ENCODE measurements around the gene GTSE1. TPM values are rescaled to one million over a fixed set of nuclear protein-coding genes. Genes with fewer than 3 reads are reported as not detected.

Gene GTSE1
- total and polyA plus RNA-seq, 4 donors, result 1.0 to 2.3 (median 1.2) TPM

DNA sequence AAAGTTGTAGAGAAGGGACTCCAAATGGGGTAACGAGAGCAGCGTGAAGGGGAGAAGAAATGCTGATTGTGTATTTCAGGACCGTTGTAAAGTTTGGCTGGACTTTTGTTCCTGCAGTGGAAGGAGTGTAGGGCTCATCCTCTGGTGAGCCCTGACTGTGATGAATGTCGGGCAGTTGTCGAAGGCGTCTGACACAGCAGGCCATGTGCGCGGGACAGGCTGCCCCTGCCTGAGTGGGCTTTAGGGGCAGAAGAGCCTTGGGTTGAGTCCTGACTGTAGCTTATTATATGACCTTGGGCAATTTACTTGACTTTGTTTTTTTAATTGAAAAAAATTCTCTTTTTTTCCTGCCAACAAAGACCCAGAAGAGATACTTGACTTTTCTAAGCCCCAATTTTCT is 42.0 kb downstream of the GTSE1 start:
- no peak for DNase-seq
- no peak overlapping the region for H3K4me3 ChIP-seq

DNA sequence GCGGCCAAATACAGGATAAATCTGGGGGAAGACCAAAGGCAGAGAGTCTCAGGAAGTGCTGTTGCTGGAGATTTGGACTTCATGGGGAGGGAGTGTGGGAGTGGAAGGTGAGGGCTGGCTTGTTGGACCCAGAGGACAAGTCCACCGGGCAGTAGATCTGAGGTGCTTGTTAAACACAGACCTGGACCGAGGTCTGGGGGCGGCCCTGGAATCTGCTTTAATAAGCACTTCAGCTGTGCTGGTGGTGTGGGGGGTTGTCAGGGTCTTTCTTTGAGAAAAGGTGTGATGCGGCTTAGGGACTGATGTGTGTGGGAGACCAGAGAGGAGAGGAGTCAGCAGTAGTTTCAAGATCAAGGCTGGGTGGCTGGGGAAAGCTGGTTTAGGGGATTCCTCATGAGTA is 43.3 kb downstream of the GTSE1 start:
- Histone ChIP-seq H3K4me3 (no peak overlapping the region), H3K9me3 (ENCODE audit: control insufficient read depth in 4 of 4, insufficient read depth in 3 of 4, low read length in 3 of 4) (no peaks in the 10 kb centered on the region), H3K9ac (ENCODE audit: insufficient read depth in 1 of 2, low read length in 2 of 2) (no peak overlapping the region), H3K36me3 (ENCODE audit: control insufficient read depth in 4 of 4, insufficient read depth in 4 of 4, low read length in 4 of 4) (peaks cover 13 to 40% (median 33%) of the 10 kb centered on the region in 4 donors), H3K4me1 (ENCODE audit: control insufficient read depth in 5 of 5, insufficient read depth in 5 of 5, low read length in 5 of 5) (peaks cover 4 to 10% (median 6%) of the 10 kb centered on the region in 5 donors), H3K27me3 (ENCODE audit: control insufficient read depth in 3 of 3, insufficient read depth in 3 of 3, low read length in 2 of 3) (no peaks in the 10 kb centered on the region), H3K27ac (ENCODE audit: low read depth in 1 of 2, low read length in 1 of 2) (no peak overlapping the region)
- no peak for ATAC-seq (ENCODE audit: insufficient read depth, low FRiP score)
- TF ChIP-seq, protein P1, sequence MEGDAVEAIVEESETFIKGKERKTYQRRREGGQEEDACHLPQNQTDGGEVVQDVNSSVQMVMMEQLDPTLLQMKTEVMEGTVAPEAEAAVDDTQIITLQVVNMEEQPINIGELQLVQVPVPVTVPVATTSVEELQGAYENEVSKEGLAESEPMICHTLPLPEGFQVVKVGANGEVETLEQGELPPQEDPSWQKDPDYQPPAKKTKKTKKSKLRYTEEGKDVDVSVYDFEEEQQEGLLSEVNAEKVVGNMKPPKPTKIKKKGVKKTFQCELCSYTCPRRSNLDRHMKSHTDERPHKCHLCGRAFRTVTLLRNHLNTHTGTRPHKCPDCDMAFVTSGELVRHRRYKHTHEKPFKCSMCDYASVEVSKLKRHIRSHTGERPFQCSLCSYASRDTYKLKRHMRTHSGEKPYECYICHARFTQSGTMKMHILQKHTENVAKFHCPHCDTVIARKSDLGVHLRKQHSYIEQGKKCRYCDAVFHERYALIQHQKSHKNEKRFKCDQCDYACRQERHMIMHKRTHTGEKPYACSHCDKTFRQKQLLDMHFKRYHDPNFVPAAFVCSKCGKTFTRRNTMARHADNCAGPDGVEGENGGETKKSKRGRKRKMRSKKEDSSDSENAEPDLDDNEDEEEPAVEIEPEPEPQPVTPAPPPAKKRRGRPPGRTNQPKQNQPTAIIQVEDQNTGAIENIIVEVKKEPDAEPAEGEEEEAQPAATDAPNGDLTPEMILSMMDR (IDR thresholded peaks at IDR 0.05; ENCODE audit: control extremely low read depth, extremely low read depth), result no peak
- DNase-seq, result no peak
- WGBS, 2 donors, result 95 to 97% methylated on average over 5 of the region's 5 CpGs

More for the DNA sequence above, 42.0 kb downstream of the GTSE1 start:
- Histone ChIP-seq H3K27me3 (ENCODE audit: control insufficient read depth in 3 of 3, insufficient read depth in 3 of 3, low read length in 2 of 3) (no peaks in the 10 kb centered on the region), H3K4me1 (ENCODE audit: control insufficient read depth in 5 of 5, insufficient read depth in 5 of 5, low read length in 5 of 5) (peaks cover 4 to 10% (median 6%) of the 10 kb centered on the region in 5 donors), H3K9me3 (ENCODE audit: control insufficient read depth in 4 of 4, insufficient read depth in 3 of 4, low read length in 3 of 4) (no peaks in the 10 kb centered on the region), H3K36me3 (ENCODE audit: control insufficient read depth in 4 of 4, insufficient read depth in 4 of 4, low read length in 4 of 4) (peaks cover 10 to 31% (median 22%) of the 10 kb centered on the region in 4 donors), H3K27ac (ENCODE audit: low read depth in 1 of 2, low read length in 1 of 2) (no peak overlapping the region), H3K9ac (ENCODE audit: insufficient read depth in 1 of 2, low read length in 2 of 2) (no peak overlapping the region)
- WGBS, 2 donors, result 94 to 96% methylated on average over 8 of the region's 8 CpGs
- TF ChIP-seq, protein P1 (IDR thresholded peaks at IDR 0.05; ENCODE audit: control extremely low read depth, extremely low read depth), result no peak
- ATAC-seq (ENCODE audit: insufficient read depth, low FRiP score), result no peak

DNA sequence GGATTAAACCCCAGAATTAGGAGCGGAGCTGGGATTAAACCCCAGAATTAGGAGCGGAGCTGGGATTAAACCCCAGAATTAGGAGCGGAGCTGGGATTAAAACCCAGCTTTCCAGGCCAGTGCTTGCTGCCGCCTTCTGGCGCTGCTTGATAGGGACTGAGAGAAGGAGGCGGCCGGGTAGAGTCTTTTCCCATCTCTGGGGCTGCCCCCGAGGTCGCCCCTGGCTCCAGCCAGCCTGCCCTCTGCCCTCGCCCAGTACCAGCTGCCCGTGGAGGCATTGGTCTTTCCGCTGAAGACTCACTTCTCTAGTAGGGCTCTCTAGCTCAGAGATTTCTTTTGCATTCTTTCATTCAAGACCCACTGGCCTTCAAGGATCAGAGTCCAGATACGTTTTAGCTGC is 44.0 kb downstream of the GTSE1 start:
- H3K9me3 ChIP-seq (ENCODE audit: control insufficient read depth in 4 of 4, insufficient read depth in 3 of 4, low read length in 3 of 4), result no peaks in the 10 kb centered on the region
- no peak overlapping the region for H3K9ac ChIP-seq (ENCODE audit: insufficient read depth in 1 of 2, low read length in 2 of 2)
- H3K27ac ChIP-seq (ENCODE audit: low read depth in 1 of 2, low read length in 1 of 2), result no peak overlapping the region
- no peak overlapping the region for H3K4me3 ChIP-seq
- DNase-seq (no peak), ATAC-seq (ENCODE audit: insufficient read depth, low FRiP score) (no peak)
- TF ChIP-seq, protein P1 (IDR thresholded peaks at IDR 0.05; ENCODE audit: control extremely low read depth, extremely low read depth), result no peak
- WGBS, 2 donors, result 95 to 99% methylated on average over 12 to 13 of the region's 13 CpGs
- H3K4me1 ChIP-seq (ENCODE audit: control insufficient read depth in 5 of 5, insufficient read depth in 5 of 5, low read length in 5 of 5), result peaks cover 4 to 10% (median 6%) of the 10 kb centered on the region in 5 donors
- H3K36me3 ChIP-seq (ENCODE audit: control insufficient read depth in 4 of 4, insufficient read depth in 4 of 4, low read length in 4 of 4), result peaks cover 13 to 43% (median 34%) of the 10 kb centered on the region in 4 donors
- H3K27me3 ChIP-seq (ENCODE audit: control insufficient read depth in 3 of 3, insufficient read depth in 3 of 3, low read length in 2 of 3), result no peaks in the 10 kb centered on the region
